ENCODE results near the gene PSMD1.

PSMD1 gene

DNA sequence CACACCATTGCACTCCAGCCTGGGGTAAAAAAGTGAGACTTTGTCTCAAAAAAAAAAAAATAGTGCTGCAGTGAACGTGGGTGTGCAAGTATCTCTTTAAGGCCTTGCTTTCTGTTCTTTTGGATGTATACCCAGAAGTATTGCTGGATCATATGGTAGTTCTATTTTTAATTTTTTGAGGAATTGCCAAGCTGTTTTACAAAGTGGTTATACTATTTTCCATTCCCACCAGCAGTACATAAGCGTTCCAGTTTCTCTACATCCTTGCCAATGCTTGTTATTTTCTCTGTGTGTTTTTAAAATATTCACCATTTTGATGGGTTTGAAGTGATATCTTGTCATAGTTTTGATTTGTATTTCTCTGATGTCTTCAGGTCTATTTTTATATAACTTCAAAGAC is 154.8 kb downstream of the PSMD1 start:
- DNase-seq (ENCODE audit: low read depth) = no peak

DNA sequence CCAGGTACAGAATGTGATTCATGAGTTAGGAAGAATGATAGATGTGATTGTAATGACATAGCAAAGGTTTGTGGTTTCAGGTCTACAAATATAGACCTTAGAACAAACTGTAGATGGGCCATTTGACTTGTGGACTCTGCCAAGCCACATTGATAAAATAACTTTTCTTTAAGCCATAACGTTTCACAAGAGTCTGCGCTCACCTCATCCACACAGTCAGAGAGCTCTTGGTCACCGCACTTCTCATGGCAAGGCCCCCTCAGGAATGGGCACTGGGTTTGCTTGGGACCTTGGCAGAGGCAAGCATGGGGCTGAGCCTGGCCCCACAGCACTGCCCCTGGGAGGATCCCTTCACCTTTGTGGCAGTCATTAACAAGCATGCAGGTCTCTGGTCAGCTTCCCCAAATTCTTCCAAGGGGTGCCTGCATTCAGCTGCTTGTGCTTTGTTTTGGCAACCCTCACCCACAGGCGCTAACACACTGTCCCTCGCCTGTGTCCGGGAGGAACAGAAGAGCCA is 155.7 kb downstream of the PSMD1 start:
- DNase-seq (ENCODE audit: low read depth) = no peak

GRCh38 chr2:231213931-231214642 is 157.4 kb downstream of the PSMD1 start:
- DNase-seq (ENCODE audit: low read depth) = no peak

DNA sequence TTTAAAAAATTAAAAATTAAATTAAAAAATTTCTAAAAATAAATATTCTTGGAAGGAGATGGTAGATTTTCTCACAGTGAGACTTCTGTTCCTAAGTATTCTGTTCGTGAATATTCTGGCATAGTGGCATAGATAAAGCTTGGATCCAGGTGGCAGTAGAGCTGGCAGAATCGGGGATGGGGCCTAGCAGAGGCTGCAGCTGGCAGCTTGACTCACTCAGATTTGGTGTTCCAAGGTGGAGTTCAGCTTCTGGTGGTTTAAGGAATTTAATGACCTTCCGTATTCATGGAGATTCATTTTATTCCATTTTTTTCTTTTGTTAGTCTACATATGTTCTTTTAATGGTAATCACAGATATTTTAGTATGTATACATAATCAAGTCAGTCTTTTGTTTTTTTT is 161.7 kb downstream of the PSMD1 start:
- no peak for DNase-seq (ENCODE audit: low read depth)

- no peak for DNase-seq (ENCODE audit: low read depth)
These were observed 162.6 kb downstream of the PSMD1 start for GRCh38 chr2:231219289-231219688.

GRCh38 chr2:231221761-231222160 is 165.1 kb downstream of the PSMD1 start:
- no peak for DNase-seq (ENCODE audit: low read depth)

Measured in activated T-cell treated with anti-CD3 and anti-CD28 coated beads for 1 hour (primary cell).